Panc1 (cell line): ENCODE measurements around the gene PLCG2. TPM values are rescaled to one million over a fixed set of nuclear protein-coding genes. Genes with fewer than 3 reads are reported as not detected.

ENCODE experiments used
- ATAC-seq: fragments of 200-7000 bp; cut with Tn5 transposase; 2 replicates; pipeline ENCODE4 v1.9.1; 2020; ENCODE audit warnings: mild to moderate bottlenecking, moderate library complexity
- BruUV-seq: library from RNA; stranded (reverse); fragments of 400-500 nt; replicated peaks from 2 replicates; lab custom pipeline; 2021; lab: Mats Ljungman, UMichigan
- CTCF ChIA-PET: fragments of 300-600 bp; sonication (Branson Sonifier 250); formaldehyde crosslinking; loops from one replicate; lab custom pipeline; 2022; ENCODE audit warnings: antibody characterized with exemption; lab: Charles Lee
- POLR2A ChIA-PET: fragments of 300-600 bp; sonication (Branson Sonifier 250); formaldehyde crosslinking; loops from one replicate; lab custom pipeline; 2022; ENCODE audit warnings: antibody characterized with exemption; lab: Charles Lee
- DNase-seq: peaks from one replicate; pipeline ENCODE4 v3.0.0-alpha.2; 2010; ENCODE audit warnings: low read depth, low spot score
- H3K27ac ChIP-seq: 2 replicates; pipeline ENCODE4 v1.5.1; 2011; ENCODE audit warnings: mild to moderate bottlenecking, low read length, inconsistent platforms
- H3K27me3 ChIP-seq: fragments of 200-500 bp; sonication (Bioruptor generic); 2 replicates; pipeline ENCODE4 v1.6.0; 2014; ENCODE audit warnings: low read length, inconsistent platforms; ENCODE audit not compliant: control insufficient read depth, insufficient read depth
- H3K36me3 ChIP-seq: fragments of 200-500 bp; sonication (Bioruptor generic); 2 replicates; pipeline ENCODE4 v1.5.1; 2014; ENCODE audit warnings: inconsistent platforms, mild to moderate bottlenecking, low read length, moderate library complexity; ENCODE audit not compliant: control insufficient read depth, insufficient read depth
- H3K4me1 ChIP-seq: 2 replicates; pipeline ENCODE4 v1.5.1; 2011; ENCODE audit warnings: inconsistent platforms, mild to moderate bottlenecking, low read length, moderate library complexity; ENCODE audit not compliant: control insufficient read depth, insufficient read depth
- H3K4me3 ChIP-seq, 2 experiments: 2 replicates each; pipeline ENCODE4 v1.5.1; 2011 to 2012; ENCODE audit warnings: low read depth in 2 of 2, low read length in 2 of 2, mild to moderate bottlenecking in 2 of 2, inconsistent platforms in 1 of 2, moderate library complexity in 1 of 2
- H3K9me3 ChIP-seq: fragments of 200-500 bp; sonication (Bioruptor generic); 2 replicates; pipeline ENCODE4 v1.5.1; 2014; ENCODE audit warnings: low read depth, mild to moderate bottlenecking, inconsistent platforms, low read length, moderate library complexity; ENCODE audit not compliant: control insufficient read depth, insufficient read depth
- POLR2AphosphoS5 ChIP-seq: IDR thresholded peaks from 2 replicates; pipeline ENCODE4 v1.6.1; 2012; ENCODE audit warnings: mild to moderate bottlenecking, low read depth, low read length, moderate library complexity
- SIN3A ChIP-seq: IDR thresholded peaks from 2 replicates; pipeline ENCODE4 v1.6.1; 2012; ENCODE audit warnings: low read depth, mild to moderate bottlenecking, low read length, moderate library complexity, borderline replicate concordance; ENCODE audit not compliant: insufficient read depth
- TCF7L2 ChIP-seq: IDR thresholded peaks from 2 replicates; pipeline ENCODE4 v1.6.1; 2011; ENCODE audit warnings: mild to moderate bottlenecking, low read depth, low read length, inconsistent platforms
- in situ Hi-C: cut with HindIII; loops from 2 replicates; pipeline ENCODE4 v1.10.0; 2016; ENCODE audit warnings: low sequenced_read_pairs, low pct_unique_long_range_greater_than_20kb
- intact Hi-C: fragments of 100-400 bp; cut with micrococcal nuclease; formaldehyde crosslinking; loops from one replicate; pipeline ENCODE4 v1.10.0; 2022; ENCODE audit not compliant: unreplicated experiment
- total RNA-seq: library from RNA; stranded (reverse); gene quantifications from one replicate; pipeline ENCODE4 v1.2.1, GENCODE V29; 2021; ENCODE audit not compliant: unreplicated experiment
- TF ChIP-seq, protein P1 (sequence below), 2 experiments: IDR thresholded peaks; 2 replicates each; pipeline ENCODE4 v1.6.1; 2011 to 2012; ENCODE audit warnings: low read depth in 2 of 2, control low read depth in 1 of 2, low read length in 1 of 2, mild to moderate bottlenecking in 1 of 2, moderate library complexity in 1 of 2; ENCODE audit not compliant: insufficient read depth in 1 of 2
- TF ChIP-seq, protein P2 (sequence below): fragments of 450-650 bp; IDR thresholded peaks from 2 replicates; pipeline ENCODE4 v1.5.1; 2017; ENCODE audit warnings: mild to moderate bottlenecking

PLCG2 gene
- total RNA-seq, 1 experiment from 2014 or later: 10.8 TPM

DNA sequence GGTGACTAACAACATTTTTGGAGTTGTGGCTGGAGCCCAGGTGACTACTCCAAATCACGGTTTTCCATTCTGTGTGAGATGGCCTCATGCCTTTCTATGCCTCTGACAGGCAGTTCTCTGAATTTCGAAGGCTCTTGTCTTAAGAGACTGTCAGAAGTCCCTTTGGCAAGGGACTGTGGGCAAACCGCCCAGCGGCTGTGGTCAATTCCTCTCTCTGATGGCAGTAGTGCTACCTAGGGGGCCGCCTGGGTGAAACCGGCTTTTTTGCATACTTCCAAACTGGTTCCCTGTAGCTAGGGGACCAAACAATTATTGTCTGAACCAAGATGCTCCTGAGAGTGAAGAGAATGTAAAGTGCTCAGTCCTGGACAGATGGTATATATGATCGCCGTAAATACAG, 145.9 kb downstream of the PLCG2 start:
- no peak for TF ChIP-seq TCF7L2
- no peak for TF ChIP-seq POLR2AphosphoS5
- TF ChIP-seq, protein P1, sequence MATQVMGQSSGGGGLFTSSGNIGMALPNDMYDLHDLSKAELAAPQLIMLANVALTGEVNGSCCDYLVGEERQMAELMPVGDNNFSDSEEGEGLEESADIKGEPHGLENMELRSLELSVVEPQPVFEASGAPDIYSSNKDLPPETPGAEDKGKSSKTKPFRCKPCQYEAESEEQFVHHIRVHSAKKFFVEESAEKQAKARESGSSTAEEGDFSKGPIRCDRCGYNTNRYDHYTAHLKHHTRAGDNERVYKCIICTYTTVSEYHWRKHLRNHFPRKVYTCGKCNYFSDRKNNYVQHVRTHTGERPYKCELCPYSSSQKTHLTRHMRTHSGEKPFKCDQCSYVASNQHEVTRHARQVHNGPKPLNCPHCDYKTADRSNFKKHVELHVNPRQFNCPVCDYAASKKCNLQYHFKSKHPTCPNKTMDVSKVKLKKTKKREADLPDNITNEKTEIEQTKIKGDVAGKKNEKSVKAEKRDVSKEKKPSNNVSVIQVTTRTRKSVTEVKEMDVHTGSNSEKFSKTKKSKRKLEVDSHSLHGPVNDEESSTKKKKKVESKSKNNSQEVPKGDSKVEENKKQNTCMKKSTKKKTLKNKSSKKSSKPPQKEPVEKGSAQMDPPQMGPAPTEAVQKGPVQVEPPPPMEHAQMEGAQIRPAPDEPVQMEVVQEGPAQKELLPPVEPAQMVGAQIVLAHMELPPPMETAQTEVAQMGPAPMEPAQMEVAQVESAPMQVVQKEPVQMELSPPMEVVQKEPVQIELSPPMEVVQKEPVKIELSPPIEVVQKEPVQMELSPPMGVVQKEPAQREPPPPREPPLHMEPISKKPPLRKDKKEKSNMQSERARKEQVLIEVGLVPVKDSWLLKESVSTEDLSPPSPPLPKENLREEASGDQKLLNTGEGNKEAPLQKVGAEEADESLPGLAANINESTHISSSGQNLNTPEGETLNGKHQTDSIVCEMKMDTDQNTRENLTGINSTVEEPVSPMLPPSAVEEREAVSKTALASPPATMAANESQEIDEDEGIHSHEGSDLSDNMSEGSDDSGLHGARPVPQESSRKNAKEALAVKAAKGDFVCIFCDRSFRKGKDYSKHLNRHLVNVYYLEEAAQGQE (IDR thresholded peaks at IDR 0.05; ENCODE audit: insufficient read depth in 1 of 2, low read depth in 2 of 2, low read length in 1 of 2): no peak
- no peak for TF ChIP-seq SIN3A
- TF ChIP-seq, protein P2, sequence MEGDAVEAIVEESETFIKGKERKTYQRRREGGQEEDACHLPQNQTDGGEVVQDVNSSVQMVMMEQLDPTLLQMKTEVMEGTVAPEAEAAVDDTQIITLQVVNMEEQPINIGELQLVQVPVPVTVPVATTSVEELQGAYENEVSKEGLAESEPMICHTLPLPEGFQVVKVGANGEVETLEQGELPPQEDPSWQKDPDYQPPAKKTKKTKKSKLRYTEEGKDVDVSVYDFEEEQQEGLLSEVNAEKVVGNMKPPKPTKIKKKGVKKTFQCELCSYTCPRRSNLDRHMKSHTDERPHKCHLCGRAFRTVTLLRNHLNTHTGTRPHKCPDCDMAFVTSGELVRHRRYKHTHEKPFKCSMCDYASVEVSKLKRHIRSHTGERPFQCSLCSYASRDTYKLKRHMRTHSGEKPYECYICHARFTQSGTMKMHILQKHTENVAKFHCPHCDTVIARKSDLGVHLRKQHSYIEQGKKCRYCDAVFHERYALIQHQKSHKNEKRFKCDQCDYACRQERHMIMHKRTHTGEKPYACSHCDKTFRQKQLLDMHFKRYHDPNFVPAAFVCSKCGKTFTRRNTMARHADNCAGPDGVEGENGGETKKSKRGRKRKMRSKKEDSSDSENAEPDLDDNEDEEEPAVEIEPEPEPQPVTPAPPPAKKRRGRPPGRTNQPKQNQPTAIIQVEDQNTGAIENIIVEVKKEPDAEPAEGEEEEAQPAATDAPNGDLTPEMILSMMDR: no peak
- ATAC-seq (no peak), DNase-seq (no peak)
- Histone ChIP-seq H3K36me3 (no peaks in the 10 kb centered on the region), H3K4me3 (no peak overlapping the region), H3K9me3 (no peaks in the 10 kb centered on the region), H3K27ac (no peak overlapping the region), H3K4me1 (no peaks in the 10 kb centered on the region), H3K27me3 (no peaks in the 10 kb centered on the region)
- intact Hi-C loops (no loop called here), in situ Hi-C loops (no loop called here)
- POLR2A ChIA-PET: no interaction called here
- CTCF ChIA-PET: no interaction called here
- BruUV-seq: no TSS peak

DNA sequence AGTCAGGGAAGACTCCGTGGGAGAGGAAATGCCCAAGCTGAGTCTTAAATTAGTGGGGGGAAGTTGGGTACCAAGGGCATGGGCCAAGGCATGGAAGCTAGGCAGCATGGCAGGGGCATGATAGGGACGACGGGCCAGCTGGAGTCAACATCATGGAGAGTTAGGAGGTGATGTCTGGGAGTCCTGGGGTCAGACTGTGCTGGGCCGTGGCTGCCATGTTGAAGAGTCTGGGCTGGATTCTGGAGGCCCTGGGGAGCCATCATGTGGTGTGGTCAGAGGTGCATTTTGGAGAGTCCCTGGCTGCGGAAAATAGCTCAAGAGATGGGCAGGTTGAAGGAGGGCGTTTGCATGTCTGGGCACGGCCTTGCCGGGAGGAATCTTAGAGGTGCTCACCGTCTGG, 146.9 kb downstream of the PLCG2 start:
- intact Hi-C loops (no loop called here), in situ Hi-C loops (no loop called here)
- ChIA-PET POLR2A (no interaction called here), CTCF (no interaction called here)
- DNase-seq: no peak
- Histone ChIP-seq H3K27ac (no peak overlapping the region), H3K36me3 (no peaks in the 10 kb centered on the region), H3K4me1 (no peaks in the 10 kb centered on the region), H3K4me3 (no peak overlapping the region), H3K9me3 (no peaks in the 10 kb centered on the region), H3K27me3 (no peaks in the 10 kb centered on the region)
- ATAC-seq: no peak
- BruUV-seq: no TSS peak
- TF ChIP-seq SIN3A (no peak), POLR2AphosphoS5 (no peak), TCF7L2 (no peak)
- TF ChIP-seq, protein P1 (IDR thresholded peaks at IDR 0.05; ENCODE audit: insufficient read depth in 1 of 2, low read depth in 2 of 2, low read length in 1 of 2): no peak
- TF ChIP-seq, protein P2: no peak
